GM19328 (cell line): ENCODE data around the gene LHFPL3.

Source experiments
- ATAC-seq: cut with Tn5 transposase; IDR thresholded peaks from one replicate; pipeline ENCODE4 v1.9.1; 2021; ENCODE audit warnings: mild to moderate bottlenecking, moderate library complexity; ENCODE audit not compliant: unreplicated experiment

Gene LHFPL3

GRCh38 chr7:104955276-104955675 is 626.9 kb downstream of the LHFPL3 start:
- ATAC-seq = no peak
